NCI-H82 (cell line): ENCODE results near the gene SCFD2.
"Not testable (repeated sequence)": the region's sequence is repeated elsewhere in the genome, so short reads cannot be mapped to it uniquely, and the experiment has no call there.

Experiments used
- DNase-seq: peaks from one replicate; lab custom pipeline; 2025; lab: John Stamatoyannopoulos, UW

The SCFD2 gene

DNA sequence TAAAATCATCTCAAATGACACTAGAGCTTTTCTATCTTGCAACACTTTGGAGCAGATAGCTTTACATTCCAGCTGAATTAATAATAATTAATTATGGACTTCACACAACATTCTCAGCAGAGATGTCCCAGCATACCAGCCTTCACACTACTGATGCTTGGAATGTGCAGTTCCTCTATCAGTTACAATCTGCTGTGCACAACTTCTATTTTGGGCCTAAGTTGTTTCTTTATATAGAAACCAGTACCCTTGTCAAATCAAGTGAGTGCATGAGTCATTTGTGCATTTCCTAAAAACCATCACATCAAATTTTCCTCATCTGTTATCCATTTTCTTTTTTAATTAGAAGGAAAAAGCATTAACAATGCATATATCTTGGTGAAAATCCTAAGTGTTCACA, 512.5 kb downstream of the SCFD2 start:
- DNase-seq: no peak

DNA sequence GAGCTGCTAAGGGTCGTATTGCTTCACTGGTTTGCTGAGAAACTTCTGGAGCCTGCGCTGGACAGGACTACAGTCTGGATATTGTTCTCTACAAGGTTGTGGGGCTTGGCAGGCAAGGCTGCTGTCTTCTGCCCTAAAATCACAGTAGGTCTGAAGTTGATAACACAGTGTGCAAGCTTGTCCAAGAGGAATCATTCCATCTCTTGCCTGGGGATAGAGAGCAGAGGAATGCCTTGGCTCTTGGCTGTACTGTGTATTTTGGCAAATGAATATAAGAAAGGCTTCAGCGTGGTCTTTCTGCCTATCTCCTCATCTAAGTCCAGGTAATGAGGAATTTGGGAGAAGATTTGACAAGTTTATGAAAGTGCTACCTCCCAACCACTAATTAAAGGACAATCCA, 513.1 kb downstream of the SCFD2 start:
- DNase-seq: no peak

DNA sequence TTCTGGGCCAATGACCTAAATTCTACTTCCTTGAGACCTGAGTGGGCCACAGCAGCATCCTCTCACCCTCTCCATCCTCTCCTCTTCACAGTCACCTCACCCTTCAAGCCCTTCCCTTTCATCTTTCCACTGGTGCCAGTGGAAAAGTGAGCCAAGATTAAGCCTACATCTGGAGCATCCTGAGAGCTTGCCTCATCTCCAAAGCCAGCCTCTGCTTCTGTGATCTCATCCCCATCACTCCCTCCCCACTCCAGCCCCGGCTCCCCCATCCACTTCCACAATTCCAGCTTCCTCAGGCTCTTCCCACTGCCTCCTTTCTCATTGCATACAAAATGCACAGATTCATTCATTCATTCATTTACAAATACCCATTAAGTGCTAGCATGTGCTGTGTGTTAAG, 513.8 kb downstream of the SCFD2 start:
- no peak for DNase-seq

DNA sequence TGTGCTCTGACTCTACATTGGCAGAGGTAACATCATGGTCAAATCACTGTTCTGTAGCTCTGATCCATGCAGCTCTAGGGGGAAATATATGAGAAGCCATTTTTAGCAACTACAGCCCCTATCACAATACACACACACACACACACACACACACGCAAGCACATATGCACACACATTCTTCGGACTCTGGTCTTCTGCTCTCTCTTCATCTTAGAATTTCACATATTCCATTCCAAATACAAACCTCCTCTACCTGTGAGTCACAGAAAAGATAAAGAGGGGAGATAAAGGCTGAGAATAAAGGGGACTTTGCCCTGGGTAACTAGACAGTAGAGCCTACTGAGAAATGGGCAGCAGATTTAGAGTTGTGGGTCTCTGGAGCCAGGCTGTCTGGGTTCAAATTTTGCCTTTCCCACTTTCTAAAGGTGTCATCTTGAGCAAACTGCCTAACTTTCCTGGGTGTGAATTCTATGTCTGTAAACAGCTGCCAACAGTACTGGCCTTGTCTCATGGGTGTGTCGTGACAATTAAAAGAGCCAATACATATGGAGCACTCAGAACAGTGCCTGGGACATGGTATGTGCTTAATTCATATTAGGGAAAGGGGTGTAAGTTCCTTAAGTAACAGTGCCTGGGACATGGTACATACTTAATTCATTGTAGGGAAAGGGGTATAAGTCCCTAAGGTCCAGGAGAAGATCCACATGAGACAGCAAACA, 515.3 kb downstream of the SCFD2 start:
- DNase-seq: no peak

DNA sequence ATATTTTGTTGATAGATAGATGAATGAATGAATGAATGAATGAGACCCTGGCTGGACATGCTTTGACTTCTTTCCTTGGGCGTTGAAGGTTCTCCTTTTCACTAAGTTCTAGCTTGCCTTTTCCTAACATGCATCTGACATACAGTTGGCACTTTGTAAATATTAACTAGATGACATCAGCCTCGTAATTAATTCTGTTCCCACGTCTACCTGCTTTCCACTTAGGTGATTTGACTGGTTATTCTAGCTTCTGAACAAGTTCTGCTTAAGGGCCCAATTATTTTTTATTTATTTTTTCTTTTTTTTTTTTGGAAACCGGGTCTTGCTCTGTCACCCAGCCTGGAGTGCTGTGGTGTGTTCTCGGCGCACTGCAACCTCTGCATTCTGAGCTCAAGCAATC, 517.6 kb downstream of the SCFD2 start:
- no peak for DNase-seq

DNA sequence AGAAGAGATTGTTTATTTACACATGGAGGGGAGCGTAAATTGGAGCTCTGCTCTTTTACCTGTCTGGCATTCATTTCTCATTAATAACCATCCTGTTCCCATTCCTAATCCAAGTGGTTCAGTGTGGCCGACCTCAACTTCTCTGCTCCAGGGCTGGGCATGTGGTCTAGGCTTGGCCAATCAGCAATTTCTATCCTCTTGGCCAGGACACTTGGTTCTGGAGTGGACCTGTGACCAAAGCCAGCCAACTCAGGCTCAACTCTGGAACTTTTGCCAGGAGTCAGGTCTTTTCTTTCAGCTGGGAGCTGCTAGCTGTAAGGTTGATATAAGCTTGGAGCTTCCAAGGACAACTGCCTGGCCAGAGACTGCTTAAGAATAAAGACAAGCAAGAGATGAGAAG, 519.4 kb downstream of the SCFD2 start:
- DNase-seq: no peak

DNA sequence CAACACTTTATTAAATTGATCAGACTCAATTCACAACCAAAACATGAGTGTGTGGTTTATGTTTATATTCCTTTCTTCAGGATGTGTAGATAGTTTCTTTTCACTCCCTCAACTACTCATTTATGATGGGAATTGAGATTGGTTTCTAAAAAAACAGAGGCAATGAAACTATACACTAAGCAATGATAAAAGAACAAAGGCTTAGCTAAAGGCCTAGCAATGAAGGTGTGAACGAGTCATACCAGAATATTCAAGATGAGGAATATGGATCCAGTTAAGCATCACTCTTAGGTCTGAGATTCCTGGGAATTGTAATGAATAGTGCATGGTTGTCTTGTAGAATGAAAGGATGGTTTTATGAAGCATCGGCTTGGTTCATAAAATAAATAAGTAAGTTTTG, 521.3 kb downstream of the SCFD2 start:
- no peak for DNase-seq

DNA sequence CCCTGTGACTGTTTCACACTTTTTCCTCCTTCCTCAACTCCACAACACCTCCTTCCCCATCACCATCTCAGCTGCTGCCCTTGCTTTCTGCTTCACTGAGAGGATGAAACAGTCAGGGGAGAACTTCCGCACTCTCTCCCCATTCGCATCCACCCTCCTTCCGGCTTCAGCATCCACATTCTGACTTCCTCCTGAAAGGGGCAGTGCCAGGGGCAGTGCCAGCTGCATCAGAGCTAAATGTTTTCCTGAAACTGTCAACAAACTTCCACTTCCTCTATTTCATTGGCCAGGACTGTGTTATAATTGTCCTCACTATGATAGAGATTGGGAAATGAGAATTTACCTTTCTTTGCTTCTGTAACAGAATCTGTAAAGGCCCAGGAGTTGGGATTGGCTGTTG, 521.9 kb downstream of the SCFD2 start:
- no peak for DNase-seq

DNA sequence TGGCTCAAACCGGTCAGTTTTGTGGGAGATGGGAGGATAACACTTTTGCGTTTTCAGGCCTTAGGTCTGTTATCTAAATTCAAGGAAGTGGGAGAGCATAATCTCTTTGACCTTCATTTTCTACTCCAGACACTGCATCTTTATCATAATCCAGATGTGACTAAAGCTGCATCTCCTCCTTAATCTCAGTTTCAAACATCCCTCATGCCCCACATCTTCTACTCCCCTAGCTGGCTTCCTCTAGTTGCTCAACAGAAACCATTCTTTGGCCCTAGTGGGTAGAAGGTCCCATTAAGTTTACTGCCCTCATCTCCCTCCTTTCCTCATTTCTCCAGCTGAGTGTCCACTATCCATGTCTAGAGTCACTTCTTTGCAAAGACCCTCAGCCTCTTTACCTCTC, 522.5 kb downstream of the SCFD2 start:
- DNase-seq: no peak

DNA sequence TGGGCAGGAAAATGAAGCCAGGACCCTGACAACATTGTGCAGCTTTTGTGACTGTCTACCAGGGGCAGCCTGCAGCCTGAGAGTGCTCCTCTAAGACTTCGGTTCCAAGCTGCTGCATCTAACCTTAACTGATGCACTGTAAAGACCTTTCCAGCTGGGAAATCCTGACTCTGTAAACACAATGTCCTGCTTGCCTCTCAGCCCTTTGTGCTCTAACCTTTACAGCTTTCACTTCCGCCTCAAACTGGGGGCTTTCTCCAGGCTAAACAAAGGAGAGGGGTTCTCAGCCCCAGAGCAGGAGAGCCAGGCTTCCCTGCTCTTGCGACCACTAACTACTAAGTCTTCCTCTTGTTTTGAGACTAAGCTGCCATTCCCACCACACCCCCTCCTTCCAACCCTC, 523.1 kb downstream of the SCFD2 start:
- no peak for DNase-seq

DNA sequence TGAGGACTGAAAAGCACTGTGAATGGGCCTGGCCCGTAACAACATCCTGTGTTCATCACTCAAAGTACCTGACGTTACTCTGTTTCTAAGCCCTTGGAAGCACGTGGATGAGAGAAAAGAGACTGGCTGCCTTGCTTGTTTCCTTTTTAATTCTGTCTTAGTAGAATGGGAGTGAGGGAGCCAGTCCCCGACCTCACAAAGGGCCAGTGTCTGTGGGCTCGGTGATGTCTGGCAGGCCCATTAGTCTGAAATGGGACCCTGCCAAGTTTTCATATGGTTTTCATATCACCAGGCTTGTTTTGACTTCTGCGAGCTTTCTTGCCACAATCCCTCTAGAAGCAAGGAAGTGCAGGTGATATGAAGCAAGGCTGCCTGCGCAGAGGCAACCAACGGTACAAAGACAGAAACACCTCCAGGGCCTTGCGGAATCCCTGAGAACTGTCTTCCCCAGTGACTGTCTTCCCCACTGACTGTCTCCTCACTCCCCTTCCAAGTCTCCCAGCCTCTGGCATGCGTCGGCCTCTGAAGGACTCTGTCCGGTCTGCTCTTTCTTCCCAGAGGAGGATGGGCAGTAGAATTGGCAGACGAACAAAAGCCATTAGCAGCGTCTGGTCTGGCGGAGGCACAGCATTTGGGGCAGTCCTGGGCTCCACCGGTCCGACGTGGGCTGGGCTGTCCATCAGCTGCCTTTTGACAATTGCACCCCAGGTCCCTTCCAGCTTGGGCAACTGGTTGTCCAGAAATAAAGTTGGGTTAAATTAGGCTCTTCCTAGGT, 524.0 kb downstream of the SCFD2 start:
- DNase-seq: no peak

DNA sequence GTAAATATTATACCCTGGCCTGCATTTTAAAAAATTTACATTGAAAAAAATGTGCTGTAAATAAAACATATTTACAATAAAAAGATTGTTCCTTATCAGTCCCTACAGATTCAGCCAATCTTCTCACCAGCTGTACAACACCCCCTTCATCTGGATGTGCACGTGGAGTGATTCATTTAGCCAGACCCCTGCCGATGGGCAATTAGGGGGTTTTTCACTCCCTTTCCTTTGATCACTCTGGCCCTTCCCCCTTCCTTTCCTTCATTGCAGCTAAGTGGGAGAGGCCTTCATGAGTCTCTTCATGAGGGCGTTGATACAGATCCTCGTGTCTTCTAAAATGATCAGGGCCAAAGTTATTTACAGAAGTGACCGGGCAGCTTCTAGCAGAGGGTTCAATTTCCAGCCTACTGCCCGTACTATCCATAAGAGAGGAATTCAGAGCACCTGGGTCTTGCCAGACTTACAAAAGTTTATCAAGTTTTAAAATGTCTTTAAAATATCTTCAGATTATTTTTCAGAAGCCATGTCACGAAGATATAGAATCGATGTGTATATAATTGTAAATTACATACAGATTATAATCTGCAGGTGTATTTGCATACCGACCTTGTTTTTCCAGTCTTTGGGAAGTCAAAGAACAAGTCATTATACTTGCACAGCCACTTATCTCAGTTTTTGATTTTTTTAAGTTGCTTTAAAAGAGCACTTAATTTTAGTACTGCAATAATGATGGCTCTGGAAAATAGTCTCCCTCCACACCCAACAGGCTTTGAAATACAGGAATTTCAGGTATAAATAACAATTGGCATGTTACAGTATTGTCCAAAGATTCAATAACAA, 525.1 kb downstream of the SCFD2 start:
- DNase-seq: no peak

DNA sequence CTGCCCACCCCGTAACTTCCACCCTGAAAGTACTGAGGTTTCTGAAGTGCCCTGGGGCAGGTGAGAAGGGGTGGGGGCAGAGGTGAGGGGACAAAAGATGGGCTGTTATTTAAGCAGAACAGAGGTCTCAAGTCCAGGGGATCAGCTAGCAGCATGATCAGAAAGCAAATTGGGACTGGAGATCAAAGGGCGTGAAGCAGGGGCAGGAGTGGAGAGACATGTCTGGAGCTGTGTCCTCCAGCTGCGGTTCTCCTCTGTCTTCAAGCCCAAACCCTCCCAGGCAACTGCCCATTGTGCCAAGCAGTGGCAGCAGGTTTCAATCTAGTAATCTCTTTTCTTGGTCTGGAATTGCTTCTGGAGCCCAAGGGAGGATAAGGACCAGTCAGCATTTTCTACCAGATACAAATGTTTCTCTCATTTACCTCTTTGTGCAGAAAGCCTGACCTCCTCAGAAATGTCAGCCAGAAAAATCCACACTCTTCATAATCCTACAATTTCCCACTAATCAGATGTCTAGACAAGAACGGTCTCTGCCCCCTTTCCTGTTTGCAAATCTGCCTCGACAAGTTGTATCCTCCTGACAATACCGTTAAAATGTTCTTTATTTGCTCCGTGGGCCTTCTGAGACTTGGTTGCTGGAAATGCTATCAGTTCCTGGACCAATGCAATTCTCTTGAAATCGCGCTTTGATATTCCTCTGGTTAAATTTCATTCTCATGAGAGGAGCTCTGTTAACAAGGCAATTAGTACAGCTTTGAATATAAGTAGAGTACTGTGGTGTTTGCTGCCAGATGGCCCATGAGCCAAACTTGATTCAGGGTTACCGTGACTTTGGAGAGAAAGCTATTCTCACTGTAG, 526.9 kb downstream of the SCFD2 start:
- DNase-seq: peak; percentile 19

DNA sequence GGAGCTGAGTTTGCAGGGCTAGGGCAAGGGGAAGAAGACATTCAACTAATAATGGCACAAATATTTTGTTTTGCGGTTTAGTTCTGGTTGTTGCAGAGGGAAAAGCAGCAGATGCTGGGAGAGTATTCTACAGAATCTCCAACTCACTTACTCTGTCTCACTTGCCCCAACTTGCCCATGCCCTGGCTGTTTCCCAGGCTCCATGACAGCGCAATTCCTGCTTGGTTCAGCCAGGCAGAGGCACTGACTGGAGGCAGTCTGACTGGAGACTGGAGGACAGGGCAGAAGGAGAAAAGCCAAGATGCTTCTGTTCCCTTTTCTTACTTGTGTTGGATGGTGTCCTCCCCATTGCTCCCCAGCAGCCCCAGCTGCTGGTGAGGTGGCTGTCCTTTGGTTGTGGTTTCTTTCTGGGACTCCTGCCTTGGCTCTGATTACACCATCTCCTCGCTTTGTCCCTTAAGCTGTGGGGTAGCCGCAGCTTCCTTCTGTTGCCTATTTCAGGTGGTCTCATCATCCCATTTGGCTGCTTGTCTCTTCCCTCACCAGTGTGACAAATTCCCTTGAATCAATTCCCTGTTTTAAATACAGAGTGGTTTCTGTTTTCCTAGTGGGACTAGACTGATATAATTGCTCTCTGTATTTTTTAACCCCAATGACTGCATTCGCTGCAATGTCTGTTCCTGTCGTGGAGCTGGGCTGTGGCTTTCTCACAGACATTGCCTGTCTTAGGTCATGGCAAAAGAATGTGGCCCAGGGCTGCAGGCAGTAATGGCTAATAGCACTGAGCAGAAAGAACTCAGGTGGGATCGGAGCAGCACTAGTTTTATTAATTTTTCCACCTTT, 527.9 kb downstream of the SCFD2 start:
- DNase-seq: no peak

DNA sequence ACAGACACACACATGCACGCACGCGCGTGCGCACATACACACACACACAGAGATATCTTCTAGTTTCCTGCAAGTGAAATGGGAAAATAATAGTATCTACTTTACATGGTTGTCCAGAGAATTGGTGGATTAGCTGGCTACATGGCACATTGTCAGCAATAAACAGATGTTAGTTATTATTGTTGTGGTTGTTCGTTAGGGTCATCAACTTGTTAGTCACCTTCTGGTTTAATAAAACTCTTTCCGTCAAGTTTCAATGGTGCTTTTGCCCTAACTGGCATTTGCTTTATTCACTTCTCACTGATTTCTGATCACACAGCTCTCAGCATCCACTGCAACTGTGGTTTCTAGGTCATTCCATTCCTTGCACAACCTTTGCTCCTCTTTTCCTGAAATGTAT, 529.2 kb downstream of the SCFD2 start:
- DNase-seq: no peak

DNA sequence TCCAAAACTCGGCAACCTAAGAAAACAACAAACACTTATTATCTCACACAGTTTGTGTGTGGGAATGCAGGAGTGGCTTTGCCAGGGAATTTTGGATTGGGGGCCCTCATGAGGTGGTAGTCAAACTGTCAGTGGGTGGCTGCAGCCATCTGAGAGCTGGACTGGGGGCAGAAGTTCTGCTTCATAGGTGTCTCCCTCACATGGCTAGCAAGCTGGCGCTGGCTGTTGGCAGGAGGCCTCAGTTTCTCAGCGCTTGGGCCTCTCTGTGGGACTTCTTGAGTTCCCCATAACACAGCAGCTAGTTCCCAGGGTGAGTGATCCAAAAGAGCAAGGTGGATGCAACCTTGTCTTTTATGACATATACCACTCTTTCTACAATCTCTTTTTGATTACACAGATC, 529.7 kb downstream of the SCFD2 start:
- DNase-seq: no peak

DNA sequence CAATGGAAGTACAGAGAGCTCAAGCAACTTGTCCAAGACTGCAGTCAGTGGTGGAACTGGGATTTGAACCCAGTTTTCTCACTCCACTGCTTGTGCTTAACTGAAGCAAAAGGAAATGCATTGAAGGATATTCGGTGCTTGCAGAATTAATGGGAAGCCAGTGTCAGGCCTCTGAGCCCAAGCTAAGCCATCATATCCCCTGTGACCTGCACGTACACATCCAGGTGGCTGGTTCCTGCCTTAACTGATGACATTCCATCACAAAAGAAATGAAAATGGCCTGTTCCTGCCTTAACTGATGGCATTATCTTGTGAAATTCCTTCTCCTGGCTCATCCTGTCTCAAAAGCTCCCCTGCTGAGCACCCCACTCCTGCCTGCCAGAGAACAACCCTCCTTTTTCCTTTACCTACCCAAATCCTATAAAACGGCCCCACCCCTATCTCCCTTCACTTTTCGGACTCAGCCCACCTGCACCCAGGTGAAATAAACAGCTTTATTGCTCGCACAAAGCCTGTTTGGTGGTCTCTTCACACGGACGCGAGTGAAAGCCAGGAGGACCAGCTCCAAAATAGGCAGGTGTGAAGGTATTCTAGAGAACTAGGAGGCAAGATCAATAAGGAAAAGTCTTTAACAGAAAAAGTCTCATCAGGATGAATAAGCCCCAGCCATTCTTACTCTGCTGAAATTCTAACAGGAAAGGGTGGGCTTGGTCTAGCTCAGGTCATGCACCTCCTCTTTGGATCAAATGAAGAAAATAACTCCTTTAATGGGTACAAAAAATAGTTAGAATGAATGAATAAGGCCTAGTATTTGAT, 531.0 kb downstream of the SCFD2 start:
- DNase-seq: not testable (repeated sequence)

DNA sequence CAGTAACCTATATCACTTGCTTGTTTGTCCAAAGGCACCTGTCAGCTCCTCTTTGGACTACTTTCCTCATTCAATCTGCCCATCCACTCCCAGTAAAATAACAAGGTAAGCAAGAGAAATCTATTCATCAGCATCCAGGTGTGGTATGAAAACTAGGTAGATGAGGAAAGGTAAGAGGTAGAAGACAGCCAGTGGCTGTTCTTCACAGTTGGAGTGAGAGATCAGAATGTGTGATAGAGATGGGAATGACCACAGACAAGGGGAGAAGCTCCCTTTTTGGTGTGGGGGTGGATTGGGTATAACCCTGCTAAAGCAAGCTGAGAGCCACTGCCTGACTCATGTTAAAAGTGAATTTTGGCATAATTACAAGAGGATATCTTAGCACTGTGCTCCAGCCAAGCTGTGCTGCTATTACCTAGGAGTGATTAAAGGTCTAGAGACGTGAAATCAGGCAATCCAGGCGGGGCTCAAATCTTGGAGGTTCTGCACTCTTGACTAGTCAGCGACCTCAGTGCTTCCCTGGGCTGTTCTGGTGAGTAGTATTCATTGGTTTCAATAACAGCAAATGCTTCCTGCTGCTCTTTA, 531.8 kb downstream of the SCFD2 start:
- DNase-seq: no peak

DNA sequence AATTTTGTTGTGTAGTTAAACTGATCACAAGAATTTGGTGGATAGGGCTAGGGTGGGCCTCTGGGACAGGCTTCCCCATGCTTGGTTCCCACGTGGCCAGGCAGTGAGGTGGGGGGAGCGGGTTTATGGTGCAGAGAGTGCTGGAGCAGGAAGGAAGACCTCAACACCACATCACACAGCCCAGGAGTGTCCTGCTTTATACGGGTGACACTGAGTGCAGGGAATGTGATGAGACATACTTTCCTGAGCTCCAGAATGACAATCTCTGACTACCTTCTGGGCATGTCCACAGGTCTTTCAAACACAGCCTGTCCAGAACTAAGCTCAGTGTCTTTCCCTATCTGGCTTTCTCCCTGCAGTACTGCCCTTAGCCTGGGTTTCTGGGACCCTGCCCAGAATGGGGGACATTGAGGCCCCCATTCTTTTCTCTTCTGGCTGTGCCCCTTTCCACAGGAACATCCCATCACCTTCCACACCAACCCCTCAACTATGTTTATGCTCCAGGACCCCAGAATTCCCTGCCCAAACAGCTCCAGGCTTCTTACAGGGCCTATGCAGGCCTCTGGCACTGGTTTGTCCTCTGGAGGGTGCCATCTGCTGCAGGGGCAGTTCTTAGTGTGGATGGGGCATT, 540.3 kb downstream of the SCFD2 start:
- no peak for DNase-seq
